GM20431 (cell line): ENCODE data around the gene SLC37A4.

ENCODE experiments used
- in situ Hi-C: fragments of 300-500 bp; cut with MseI, MboI; formaldehyde crosslinking; loops from one replicate; pipeline ENCODE4 v1.15.0; 2020; ENCODE audit warnings: low sequenced_read_pairs; ENCODE audit not compliant: unreplicated experiment

Gene SLC37A4

DNA sequence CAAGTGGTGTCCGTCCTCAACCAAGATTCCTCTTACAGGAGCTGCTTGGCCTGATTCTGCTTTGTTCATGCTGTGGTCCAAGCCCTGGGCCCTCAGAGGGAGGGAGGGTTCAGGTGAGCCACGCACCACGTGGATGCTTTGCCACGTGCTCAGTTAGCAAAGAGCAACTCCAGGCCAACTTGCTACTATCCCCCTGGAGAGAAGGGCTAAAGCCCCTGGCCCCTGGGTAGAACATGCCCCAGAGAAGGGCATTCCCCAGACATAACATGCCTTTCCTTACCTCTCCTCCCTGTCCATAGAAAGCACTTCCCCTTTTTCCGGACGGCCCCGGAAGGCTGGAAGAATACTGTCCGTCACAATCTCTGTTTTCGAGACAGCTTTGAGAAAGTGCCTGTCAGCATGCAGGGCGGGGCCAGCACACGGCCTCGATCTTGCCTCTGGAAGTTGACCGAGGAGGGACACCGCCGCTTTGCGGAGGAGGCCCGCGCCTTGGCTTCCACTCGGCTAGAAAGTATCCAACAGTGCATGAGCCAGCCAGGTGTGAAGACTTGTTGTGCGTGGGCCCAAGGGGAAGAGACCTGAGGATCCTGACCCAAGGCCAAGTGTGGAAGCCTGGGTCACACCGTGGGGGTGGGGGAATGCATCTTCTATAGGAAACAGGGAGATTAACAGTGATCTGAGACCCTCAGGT, 50.3 kb downstream of the SLC37A4 start:
- in situ Hi-C loops, result no loop called here

DNA sequence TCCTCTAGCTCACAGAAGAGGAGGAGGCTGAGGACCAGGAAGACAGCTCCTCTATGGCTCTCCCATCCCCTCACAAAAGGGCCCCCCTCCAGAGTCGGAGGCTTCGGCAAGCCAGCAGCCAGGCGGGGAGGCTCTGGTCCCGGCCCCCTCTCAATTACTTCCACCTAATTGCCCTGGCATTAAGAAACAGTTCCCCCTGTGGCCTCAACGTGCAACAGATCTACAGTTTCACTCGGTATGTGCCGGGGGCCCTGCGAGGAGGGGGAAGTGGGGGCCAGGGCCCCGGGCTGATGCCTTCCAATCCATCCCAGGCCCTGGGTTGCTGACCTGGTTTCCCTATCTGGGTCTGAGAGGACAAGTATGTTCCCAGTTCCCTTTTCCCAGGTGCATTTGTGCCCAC, 51.2 kb downstream of the SLC37A4 start:
- in situ Hi-C loops, result no loop called here

DNA sequence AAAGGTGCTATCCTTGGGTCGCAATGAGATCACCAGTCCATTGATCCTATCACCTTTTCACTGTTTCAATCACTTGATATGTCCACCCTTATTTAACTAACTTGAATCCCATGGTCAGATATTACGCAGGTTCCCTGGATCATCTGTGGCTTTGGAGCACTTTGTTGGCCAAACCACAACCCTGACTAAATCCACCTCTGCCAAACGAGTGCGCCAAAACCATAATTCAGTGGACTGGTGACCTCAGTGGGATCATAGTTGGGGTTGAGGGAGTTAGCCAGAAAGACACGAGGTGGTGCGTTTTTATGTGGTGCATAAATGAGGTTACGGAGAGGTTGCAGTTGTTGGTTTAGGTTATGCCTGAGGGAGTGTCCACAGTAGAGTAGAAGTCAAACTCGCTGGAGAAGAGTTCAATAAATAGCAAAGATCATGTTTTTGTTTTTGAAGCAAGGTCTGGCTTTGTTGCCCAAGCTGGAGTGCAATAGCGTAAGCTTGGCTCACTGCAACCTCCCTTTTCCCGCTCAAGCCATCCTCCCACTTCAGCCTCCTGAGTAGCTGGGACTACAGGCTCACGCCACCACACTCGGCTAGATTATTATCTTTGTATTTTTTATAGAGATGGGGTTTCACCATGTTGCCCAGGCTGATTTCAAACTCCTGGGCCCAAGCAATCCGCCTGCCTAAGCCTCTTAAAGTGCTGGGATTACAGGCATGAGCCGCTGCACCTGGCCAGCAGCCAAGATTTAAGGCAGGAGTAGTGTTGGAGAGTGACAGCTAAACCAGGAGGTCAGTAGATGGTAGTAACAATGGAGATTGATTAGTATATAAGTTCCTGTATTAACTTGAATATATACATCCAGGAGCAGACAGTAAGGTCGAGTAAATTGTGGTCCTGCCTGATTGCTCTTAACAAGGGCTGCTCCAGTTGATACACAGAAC, 54.6 kb downstream of the SLC37A4 start:
- in situ Hi-C loops, result no loop called here
